NCI-H1105 treated with DMSO at 0.1 percent for 48 hours (cell line): ENCODE results near the gene DCBLD2.
"Not testable (repeated sequence)": the region's sequence is repeated elsewhere in the genome, so short reads cannot be mapped to it uniquely, and the experiment has no call there.

ENCODE experiments used
- DNase-seq: peaks from one replicate; lab custom pipeline; 2025; lab: John Stamatoyannopoulos, UW

Gene DCBLD2

DNA sequence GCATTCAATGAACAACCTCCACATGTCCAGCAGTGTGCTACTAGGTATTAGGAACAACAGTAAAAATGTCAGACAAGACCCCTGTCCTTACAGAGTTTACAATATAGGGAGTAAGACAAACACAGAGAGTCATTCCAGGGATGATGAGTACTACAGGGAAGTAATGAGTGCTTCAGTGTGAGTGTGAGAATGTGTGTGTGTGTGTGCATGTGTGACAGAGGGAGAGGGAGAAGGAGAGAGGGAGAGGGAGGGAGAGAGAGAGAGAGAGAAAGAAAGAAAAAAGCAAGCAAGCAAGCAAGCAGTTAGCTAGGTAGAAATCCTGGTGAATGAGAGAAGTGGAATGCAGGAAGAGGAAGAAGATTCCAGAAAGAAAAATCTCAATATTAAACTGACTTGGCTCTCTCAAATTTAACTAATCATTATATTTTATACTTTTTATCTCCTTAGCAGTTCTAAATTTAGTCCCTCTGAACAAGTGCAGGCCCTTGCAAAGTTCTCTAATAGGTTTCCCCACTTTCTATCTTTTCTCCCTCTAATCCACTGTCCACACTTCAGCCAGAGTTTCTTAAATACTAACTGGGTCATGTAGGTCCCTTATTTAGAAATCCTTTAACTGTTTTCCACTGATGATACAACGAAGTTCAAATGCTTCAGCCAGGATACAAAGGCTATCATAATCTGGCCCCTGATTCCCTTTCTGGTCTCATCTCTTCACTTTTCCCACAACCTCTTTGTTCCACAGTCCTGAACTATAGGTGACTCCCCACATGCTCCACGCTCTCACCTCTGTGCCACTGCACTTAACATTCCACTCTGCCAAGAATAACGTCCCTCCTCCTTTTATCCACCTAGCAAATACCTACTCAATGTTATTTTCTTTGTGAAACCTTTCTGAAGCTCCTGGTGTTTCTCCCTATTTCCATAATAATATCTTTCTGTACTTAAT lies 10.3 kb downstream of the DCBLD2 start:
- DNase-seq = no peak

GRCh38 chr3:98890181-98890835 lies 11.2 kb downstream of the DCBLD2 start:
- DNase-seq = no peak

- DNase-seq = no peak
Measured at GRCh38 chr3:98887684-98888083, 13.8 kb downstream of the DCBLD2 start.

GRCh38 chr3:98886525-98886924 lies 15.0 kb downstream of the DCBLD2 start:
- DNase-seq = no peak

DNA sequence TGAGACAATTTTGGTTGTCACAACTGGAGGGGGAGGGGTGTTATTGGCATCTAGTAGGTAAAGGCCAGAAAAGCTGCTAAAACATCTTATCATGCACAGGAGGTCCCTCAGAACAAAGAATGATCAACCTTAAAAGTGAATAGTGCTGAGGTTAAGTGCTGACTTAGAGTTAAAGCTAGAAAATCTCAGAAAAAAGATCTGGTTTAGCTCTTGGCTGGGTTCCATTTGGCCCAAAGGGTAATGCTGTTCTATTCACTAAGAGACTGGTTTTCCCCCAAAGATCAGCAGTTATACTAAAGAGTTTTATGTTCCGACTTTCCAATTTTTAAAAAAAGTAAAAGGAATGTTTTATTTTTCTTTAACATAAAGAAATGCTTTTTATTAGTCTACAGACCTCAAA lies 15.6 kb downstream of the DCBLD2 start:
- DNase-seq = no peak

DNA sequence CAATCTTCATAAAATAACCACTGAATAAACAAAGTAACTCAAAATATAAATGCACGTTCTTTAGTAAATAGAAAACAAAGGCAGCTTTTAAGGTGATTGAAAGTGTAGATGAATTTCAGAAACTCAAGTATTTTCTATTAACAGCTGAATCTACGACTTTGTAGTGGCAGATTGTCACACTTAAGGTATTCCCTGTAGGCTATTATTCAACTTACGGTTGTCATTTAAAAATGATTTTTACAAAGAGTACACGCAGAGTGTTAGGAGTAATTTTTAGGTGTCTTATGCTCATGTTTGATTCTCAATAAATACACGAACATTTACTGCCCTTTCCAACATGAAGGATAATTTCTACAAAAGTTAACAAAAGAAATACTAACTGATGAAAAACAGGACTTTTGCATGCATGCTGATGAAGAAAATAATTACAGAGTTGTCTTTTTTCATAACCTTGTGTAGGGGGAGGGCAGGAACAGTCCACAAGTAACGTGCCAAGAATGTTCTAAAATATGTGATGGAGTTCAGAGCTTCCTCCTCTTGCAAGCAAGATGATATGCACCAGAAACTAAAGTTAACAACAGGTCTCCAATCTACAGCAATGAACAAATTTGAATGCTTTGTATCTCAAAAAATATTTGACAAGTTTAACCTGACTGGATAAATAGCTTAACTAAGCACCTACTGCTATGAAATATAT lies 16.7 kb downstream of the DCBLD2 start:
- DNase-seq = no peak

- not testable (repeated sequence) for DNase-seq
Measured at GRCh38 chr3:98882614-98883333, 18.7 kb downstream of the DCBLD2 start.

DNA sequence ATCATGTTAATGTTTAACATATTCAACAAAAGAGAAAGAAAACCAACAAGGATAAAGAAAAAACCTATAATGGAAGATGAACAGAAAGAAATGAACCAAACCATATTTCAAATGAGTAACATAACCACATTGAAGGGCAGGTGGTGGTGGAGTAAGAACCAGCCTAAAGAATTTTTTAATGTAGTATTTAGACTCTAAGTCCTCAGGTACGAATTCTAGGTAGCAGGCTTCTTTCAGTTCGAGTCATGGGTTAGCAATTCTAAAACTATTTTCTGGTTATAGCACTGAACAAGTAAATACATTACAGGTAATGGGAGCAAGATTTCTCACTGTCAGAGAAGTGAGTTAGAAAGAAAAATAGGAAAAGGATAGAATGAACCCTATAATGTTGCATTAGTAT lies 24.4 kb downstream of the DCBLD2 start:
- DNase-seq = no peak

GRCh38 chr3:98875535-98875934 lies 26.0 kb downstream of the DCBLD2 start:
- no peak for DNase-seq

- no peak for DNase-seq
Measured at GRCh38 chr3:98874602-98875249, 26.8 kb downstream of the DCBLD2 start.

DNA sequence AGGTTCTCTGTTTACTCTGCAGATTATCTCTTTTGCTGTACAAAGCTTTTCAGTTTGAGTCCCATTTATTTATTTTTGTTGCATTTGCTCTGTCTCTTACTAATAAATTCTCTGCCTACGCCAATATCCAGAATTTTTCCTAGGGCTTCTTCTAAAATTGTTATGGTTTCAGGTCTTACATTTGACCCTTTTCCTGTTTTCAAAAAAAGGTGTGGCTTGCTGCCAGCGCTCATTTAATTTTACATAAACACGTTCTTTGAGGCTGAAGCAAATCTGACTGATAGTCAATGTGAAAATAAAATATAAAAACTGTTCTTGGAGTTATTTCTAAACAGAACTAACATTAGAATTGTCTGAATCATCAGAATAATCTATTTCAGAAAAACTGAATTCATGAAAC lies 32.1 kb downstream of the DCBLD2 start:
- no peak for DNase-seq

DNA sequence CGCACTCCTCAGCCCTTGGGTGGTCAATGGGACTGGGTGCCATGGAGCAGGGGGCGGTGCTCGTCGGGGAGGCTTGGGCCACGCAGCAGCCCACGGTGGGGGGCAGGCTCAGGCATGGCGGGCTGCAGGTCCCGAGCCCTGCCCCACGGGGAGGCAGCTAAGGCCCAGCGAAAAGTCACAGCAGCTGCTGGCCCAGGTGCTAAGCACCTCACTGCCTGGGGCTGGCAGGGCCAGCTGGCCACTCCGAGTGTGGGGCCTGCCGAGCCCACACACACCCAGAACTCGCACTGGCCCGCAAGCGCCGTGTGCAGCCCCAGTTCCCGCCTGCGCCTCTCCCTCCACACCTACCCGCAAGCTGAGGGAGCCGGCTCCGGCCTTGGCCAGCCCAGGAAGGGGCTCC lies 43.5 kb downstream of the DCBLD2 start:
- DNase-seq = not testable (repeated sequence)

DNA sequence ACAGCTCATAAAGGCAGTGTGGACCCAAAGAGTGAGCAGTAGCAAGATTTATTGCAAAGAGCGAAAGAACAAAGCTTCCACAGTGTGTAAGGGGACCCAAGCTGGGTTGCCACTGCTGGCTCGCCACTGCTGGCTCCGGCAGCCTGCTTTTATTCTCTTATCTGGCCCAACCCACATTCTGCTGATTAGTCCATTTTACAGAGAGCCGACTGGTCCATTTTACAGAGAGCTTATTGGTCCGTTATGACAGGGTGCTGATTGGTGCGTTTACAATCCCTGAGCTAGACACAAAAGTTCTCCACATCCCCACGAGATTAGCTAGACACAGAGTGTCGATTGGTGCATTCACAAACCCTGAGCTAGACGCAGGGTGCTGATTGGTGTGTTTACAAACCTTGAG lies 44.2 kb downstream of the DCBLD2 start:
- not testable (repeated sequence) for DNase-seq

GRCh38 chr3:98856724-98857123 lies 44.8 kb downstream of the DCBLD2 start:
- DNase-seq = no peak

- DNase-seq = no peak
Measured at GRCh38 chr3:98855806-98856400, 45.6 kb downstream of the DCBLD2 start.

DNA sequence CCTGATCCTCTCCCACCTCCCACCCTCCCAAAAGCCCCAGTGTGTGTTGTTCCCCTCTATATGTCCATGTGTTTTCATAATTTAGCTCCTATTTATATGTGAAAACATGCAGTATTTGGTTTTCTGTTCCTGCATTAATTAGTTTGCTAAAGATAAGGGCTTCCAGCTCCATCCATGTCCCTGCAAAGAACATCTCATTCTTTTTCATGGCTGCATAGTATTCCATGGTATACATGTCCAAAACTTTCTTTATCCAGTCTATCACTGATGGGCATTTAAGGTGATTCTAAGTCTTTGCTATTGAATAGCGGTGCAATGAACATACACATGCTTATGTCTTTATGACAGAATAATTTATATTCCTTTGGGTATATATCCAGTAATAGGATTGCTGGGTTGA lies 53.4 kb downstream of the DCBLD2 start:
- no peak for DNase-seq

GRCh38 chr3:98846101-98846500 lies 55.4 kb downstream of the DCBLD2 start:
- DNase-seq = no peak

DNA sequence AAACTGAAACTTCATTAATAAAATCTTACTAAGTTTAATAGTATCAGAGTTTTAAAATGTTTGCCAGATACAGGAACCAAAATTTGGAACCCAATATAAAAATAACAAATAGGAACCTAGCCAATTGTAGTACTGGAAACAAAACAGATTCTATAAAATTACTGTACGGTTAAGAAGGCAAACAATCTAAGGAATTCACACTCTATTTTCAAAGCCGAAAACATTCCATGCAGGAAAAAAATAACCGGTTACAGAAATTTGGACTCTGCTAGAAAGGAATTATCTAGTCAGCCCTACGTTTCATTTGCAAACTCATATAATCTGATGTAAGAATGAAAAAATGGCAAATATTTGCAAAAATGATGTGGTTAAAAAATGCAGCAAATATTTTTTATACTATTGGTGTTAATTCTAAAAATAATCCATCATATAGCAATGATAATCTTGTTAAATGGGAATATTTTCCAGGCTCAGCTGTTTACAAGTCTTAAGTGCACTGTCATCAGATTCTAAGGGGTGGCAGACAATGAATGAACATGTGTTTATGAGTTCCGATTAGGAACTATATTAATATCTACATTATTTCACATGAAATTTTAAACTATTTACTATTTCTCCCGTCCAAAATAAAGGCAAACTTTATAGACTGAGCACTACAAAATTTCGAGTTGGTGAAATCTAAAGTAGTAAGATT lies 58.1 kb downstream of the DCBLD2 start:
- no peak for DNase-seq

- DNase-seq = no peak
Measured at GRCh38 chr3:98839846-98840245, 61.6 kb downstream of the DCBLD2 start.

DNA sequence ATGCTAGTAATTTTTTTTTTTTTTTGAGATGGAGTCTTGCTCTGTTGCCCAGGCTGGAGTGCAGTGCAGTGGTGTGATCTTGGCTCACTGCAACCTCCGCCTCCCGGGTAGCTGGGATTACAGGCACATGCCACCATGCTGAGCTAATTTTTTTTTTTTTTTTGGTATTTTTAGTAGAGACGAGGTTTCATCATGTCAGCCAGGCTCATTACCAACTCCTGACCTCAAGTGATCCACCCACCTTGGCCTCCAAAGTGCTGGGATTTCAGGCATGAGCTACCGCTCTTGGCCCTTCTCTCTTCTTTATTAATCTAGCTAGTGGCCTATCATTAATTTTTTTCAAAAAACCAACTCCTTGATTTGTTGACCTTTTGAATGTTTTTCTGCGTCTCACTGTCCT lies 70.4 kb downstream of the DCBLD2 start:
- DNase-seq = not testable (repeated sequence)
